ENCODE data around the gene MAPKBP1. TPM values are rescaled to one million over a fixed set of nuclear protein-coding genes. Genes with fewer than 3 reads are reported as not detected.

MAPKBP1 gene
- total RNA-seq, 1 donor from 2014 or later = 27.6 TPM

GRCh38 chr15:41832875-41833274 is 58.6 kb downstream of the MAPKBP1 start:
- no peaks in the 10 kb centered on the region for H3K9me3 ChIP-seq
- H3K27ac ChIP-seq = no peak overlapping the region
- no peak overlapping the region for H3K4me3 ChIP-seq
- TF ChIP-seq CTCF (IDR thresholded peaks at IDR 0.05) = no peak
- H3K27me3 ChIP-seq = no peaks in the 10 kb centered on the region
- H3K4me1 ChIP-seq = peaks cover 0 to 18% of the 10 kb centered on the region in 2 donors
- H3K36me3 ChIP-seq = peaks cover 3 to 27% of the 10 kb centered on the region in 2 donors
- no peak for DNase-seq (ENCODE audit: low spot score in 2 of 2)
- intact Hi-C loops (cut with DNase I) = no loop called here

GRCh38 chr15:41834096-41834495 is 59.8 kb downstream of the MAPKBP1 start:
- no peak overlapping the region for H3K27ac ChIP-seq
- TF ChIP-seq CTCF (IDR thresholded peaks at IDR 0.05) = no peak
- intact Hi-C loops (cut with DNase I) = no loop called here
- no peaks in the 10 kb centered on the region for H3K9me3 ChIP-seq
- DNase-seq (ENCODE audit: low spot score in 2 of 2) = no peak
- no peaks in the 10 kb centered on the region for H3K27me3 ChIP-seq
- H3K4me1 ChIP-seq = peaks cover 0 to 14% of the 10 kb centered on the region in 2 donors
- H3K4me3 ChIP-seq = no peak overlapping the region
- peaks cover 3 to 27% of the 10 kb centered on the region in 2 donors for H3K36me3 ChIP-seq

GRCh38 chr15:41836073-41836472 is 61.8 kb downstream of the MAPKBP1 start:
- intact Hi-C loops (cut with DNase I) = no loop called here
- Histone ChIP-seq H3K4me3 (no peak overlapping the region), H3K9me3 (no peaks in the 10 kb centered on the region), H3K4me1 (no peaks in the 10 kb centered on the region), H3K36me3 (peaks cover 10 to 35% of the 10 kb centered on the region in 2 donors), H3K27ac (no peak overlapping the region), H3K27me3 (no peaks in the 10 kb centered on the region)
- no peak for TF ChIP-seq CTCF (IDR thresholded peaks at IDR 0.05)
- DNase-seq (ENCODE audit: low spot score in 2 of 2) = no peak

- H3K4me1 ChIP-seq = no peaks in the 10 kb centered on the region
- H3K9me3 ChIP-seq = no peaks in the 10 kb centered on the region
- no peaks in the 10 kb centered on the region for H3K27me3 ChIP-seq
- intact Hi-C loops (cut with DNase I) = no loop called here
- DNase-seq (ENCODE audit: low spot score in 2 of 2) = no peak
- no peak for TF ChIP-seq CTCF (IDR thresholded peaks at IDR 0.05)
- no peak overlapping the region for H3K27ac ChIP-seq
- no peak overlapping the region for H3K4me3 ChIP-seq
- peaks cover 12 to 39% of the 10 kb centered on the region in 2 donors for H3K36me3 ChIP-seq
Observed at GRCh38 chr15:41836713-41837454, 62.6 kb downstream of the MAPKBP1 start.

GRCh38 chr15:41838400-41838897 is 64.2 kb downstream of the MAPKBP1 start, which contains the start of gene PLA2G4B:
Gene PLA2G4B, plus strand, starts transcription at chr15:41838847. Its CDS starts 67 bp downstream, at chr15:41838914.
- intact Hi-C loops (cut with DNase I) = no loop called here
- no peak for DNase-seq (ENCODE audit: low spot score in 2 of 2)
- Histone ChIP-seq H3K9me3 (no peaks in the 10 kb centered on the region), H3K4me3 (no peak within 1 kb of the TSS), H3K27me3 (no peaks in the 10 kb centered on the region), H3K4me1 (no peaks in the 10 kb centered on the region), H3K27ac (no peak within 1 kb of the TSS), H3K36me3 (peaks cover 16 to 45% of the 10 kb centered on the region in 2 donors)
- no peak for TF ChIP-seq CTCF (IDR thresholded peaks at IDR 0.05)

Measured in ascending aorta (tissue), 2 donors.